Upper lobe of left lung (tissue), 6 donors: ENCODE data around the gene VTA1. TPM values are rescaled to one million over a fixed set of nuclear protein-coding genes. Genes with fewer than 3 reads are reported as not detected.

Experiments used
- ATAC-seq, 2 donors: fragments of 200-7000 bp; cut with Tn5 transposase; one replicate each; pipeline ENCODE4 v1.9.1; 2022; ENCODE audit warnings: mild to moderate bottlenecking in 2 of 2, moderate library complexity in 2 of 2; ENCODE audit not compliant: low FRiP score in 2 of 2
- DNase-seq, 2 donors: peaks; one replicate each; pipeline ENCODE4 v3.0.0-alpha.2; 2019 to 2020
- H3K27ac ChIP-seq, 4 donors: fragments of 200-600 bp; sonication (generic); one replicate each; pipeline ENCODE4 v1.5.1; 2016 to 2019
- H3K27me3 ChIP-seq, 4 donors: fragments of 200-600 bp; sonication (generic); one replicate each; pipeline ENCODE4 v1.5.1; 2017 to 2019
- H3K36me3 ChIP-seq, 4 donors: fragments of 200-600 bp; sonication (generic); one replicate each; pipeline ENCODE4 v1.5.1; 2016 to 2019
- H3K4me1 ChIP-seq, 4 donors: fragments of 200-600 bp; sonication (generic); one replicate each; pipeline ENCODE4 v1.5.1; 2018 to 2019
- H3K4me3 ChIP-seq, 4 donors: fragments of 200-600 bp; sonication (generic); one replicate each; pipeline ENCODE4 v1.5.1; 2017 to 2019; ENCODE audit warnings: mild to moderate bottlenecking in 2 of 4, moderate library complexity in 1 of 4
- H3K9me3 ChIP-seq, 4 donors: fragments of 200-600 bp; sonication (generic); one replicate each; pipeline ENCODE4 v1.5.1; 2018 to 2019
- EP300 ChIP-seq, 4 donors: sonication (generic); formaldehyde crosslinking; IDR thresholded peaks; one replicate each; pipeline ENCODE4 v1.5.1; 2017; ENCODE audit warnings: antibody characterized with exemption in 4 of 4, control low read depth in 2 of 4
- POLR2A ChIP-seq, 4 donors: fragments of 450-650 bp; IDR thresholded peaks; one replicate each; pipeline ENCODE4 v1.5.1; 2016 to 2017; ENCODE audit warnings: antibody characterized with exemption in 4 of 4, mild to moderate bottlenecking in 2 of 4
- POLR2AphosphoS5 ChIP-seq, 2 donors: sonication (generic); formaldehyde crosslinking; IDR thresholded peaks; one replicate each; pipeline ENCODE4 v1.5.1; 2017; ENCODE audit warnings: antibody characterized with exemption in 2 of 2
- WGBS, 2 donors: methylation state at CpG; one replicate each; pipeline ENCODE4 v1.1.5; 2017 to 2018; 5-methylcytosine and 5-hydroxymethylcytosine counted together
- total RNA-seq, 6 donors: library from RNA; depleted of rRNA in 4 of 6; stranded (reverse); fragments of >200 nt in 4 of 6; gene quantifications; one replicate each; pipeline versions ENCODE4 v1.1.0 to v1.2.1, GENCODE V29; 2016 to 2021
- TF ChIP-seq, protein P1 (sequence below), 6 experiments: fragments of 450-650 bp in 4 of 6; fragments of 200-600 bp in 2 of 6; sonication (generic) in 2 of 6; IDR thresholded peaks; one replicate each; pipeline ENCODE4 v1.5.1; 2016 to 2019; ENCODE audit warnings: antibody characterized with exemption in 6 of 6
- donor health status: DM: no; HTN: no; CAD: no; lungs with moderate emphysema.
- donor health status: DM: no; HTN: yes; CAD: no; lungs with severe emphysema.

Gene VTA1
- total RNA-seq, 6 donors from 2014 or later, result 15.8 to 36.0 (median 25.7) TPM

DNA sequence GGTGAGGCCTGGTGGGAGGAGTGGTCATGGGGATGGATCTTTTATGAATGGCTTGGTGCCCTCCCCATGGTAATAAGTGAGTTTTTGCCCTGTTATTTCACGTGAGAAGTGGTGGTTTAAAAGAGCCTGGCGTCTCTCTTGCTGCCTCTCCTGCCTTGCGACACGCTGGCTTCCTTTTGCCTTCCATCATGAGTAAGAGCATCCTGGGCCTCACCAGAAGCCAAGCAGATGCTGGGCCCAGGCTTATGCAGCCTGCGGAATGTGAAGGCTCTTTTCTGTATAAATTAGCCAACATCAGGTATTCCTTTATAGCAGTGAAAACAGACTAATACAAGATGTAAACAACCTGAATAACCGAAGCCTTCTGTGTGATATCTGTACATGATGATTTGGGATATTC is 27.6 kb downstream of the VTA1 start:
- Histone ChIP-seq H3K4me1 (no peaks in the 10 kb centered on the region), H3K36me3 (peaks cover 0 to 73% (median 22%) of the 10 kb centered on the region in 4 donors), H3K27ac (no peak overlapping the region), H3K4me3 (no peak overlapping the region), H3K27me3 (no peaks in the 10 kb centered on the region), H3K9me3 (peaks cover 0 to 10% (median 6%) of the 10 kb centered on the region in 4 donors)
- no peak for ATAC-seq
- 90 to 96% methylated on average over 6 of the region's 6 CpGs for WGBS, 2 donors
- no peak for DNase-seq
- TF ChIP-seq POLR2AphosphoS5 (IDR thresholded peaks at IDR 0.05) (no peak), POLR2A (IDR thresholded peaks at IDR 0.05) (no peak), EP300 (IDR thresholded peaks at IDR 0.05) (no peak)
- TF ChIP-seq, protein P1, sequence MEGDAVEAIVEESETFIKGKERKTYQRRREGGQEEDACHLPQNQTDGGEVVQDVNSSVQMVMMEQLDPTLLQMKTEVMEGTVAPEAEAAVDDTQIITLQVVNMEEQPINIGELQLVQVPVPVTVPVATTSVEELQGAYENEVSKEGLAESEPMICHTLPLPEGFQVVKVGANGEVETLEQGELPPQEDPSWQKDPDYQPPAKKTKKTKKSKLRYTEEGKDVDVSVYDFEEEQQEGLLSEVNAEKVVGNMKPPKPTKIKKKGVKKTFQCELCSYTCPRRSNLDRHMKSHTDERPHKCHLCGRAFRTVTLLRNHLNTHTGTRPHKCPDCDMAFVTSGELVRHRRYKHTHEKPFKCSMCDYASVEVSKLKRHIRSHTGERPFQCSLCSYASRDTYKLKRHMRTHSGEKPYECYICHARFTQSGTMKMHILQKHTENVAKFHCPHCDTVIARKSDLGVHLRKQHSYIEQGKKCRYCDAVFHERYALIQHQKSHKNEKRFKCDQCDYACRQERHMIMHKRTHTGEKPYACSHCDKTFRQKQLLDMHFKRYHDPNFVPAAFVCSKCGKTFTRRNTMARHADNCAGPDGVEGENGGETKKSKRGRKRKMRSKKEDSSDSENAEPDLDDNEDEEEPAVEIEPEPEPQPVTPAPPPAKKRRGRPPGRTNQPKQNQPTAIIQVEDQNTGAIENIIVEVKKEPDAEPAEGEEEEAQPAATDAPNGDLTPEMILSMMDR (IDR thresholded peaks at IDR 0.05), result no peak

DNA sequence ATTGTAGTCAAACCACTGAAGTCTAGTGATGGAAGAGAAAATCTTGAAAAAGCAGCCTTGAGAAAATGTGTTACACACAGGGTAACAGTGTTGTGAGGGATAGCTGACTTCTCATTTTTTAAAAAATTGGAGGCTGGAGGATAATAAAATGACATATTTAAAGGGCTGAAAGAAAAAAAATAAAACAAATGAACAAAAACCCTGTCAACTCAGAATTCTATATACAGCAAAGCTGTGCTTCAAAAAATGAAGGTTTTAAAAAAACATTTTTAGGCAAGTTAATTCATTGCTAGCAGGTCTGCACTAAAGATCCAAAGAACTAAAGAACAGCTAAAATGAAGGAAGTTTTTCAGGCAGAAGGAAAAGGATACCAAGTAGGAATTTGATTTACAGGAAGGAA is 31.1 kb downstream of the VTA1 start:
- peaks cover 0 to 38% (median 3%) of the 10 kb centered on the region in 4 donors for H3K36me3 ChIP-seq

DNA sequence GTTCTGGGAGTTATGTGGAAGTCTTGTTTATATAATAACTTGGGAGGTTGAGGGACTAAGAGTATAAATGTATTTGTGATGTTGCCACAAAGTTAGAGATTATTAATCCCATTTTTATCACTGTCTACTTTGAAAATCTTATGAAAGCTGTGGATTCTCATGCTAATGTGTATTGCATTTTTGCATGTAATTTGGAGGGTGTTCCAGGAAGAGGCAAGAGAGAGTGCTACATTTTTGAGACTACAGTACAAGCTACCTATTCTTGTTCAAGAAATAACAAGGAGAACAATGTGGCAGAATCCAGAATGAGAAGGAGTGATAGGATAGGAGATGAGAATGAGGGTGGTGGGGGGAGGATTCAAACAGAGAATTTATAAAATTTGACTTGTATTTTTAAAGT is 34.9 kb downstream of the VTA1 start:
- H3K27ac ChIP-seq, result no peak overlapping the region
- peaks cover 0 to 12% (median 4%) of the 10 kb centered on the region in 4 donors for H3K4me1 ChIP-seq
- DNase-seq (no peak), ATAC-seq (no peak)
- TF ChIP-seq POLR2AphosphoS5 (IDR thresholded peaks at IDR 0.05) (no peak), POLR2A (IDR thresholded peaks at IDR 0.05) (no peak), EP300 (IDR thresholded peaks at IDR 0.05) (no peak)
- TF ChIP-seq, protein P1 (IDR thresholded peaks at IDR 0.05), result no peak
- H3K9me3 ChIP-seq, result peaks cover 0 to 10% (median 6%) of the 10 kb centered on the region in 4 donors
- no peak overlapping the region for H3K4me3 ChIP-seq
- no peaks in the 10 kb centered on the region for H3K27me3 ChIP-seq
- peaks cover 0 to 16% (median 0%) of the 10 kb centered on the region in 4 donors for H3K36me3 ChIP-seq

More for the DNA sequence above, 31.1 kb downstream of the VTA1 start:
- Histone ChIP-seq H3K27me3 (no peaks in the 10 kb centered on the region), H3K9me3 (peaks cover 0 to 10% (median 6%) of the 10 kb centered on the region in 4 donors), H3K4me1 (no peaks in the 10 kb centered on the region), H3K4me3 (no peak overlapping the region), H3K27ac (no peak overlapping the region)
- TF ChIP-seq POLR2A (IDR thresholded peaks at IDR 0.05) (no peak), EP300 (IDR thresholded peaks at IDR 0.05) (no peak)
- TF ChIP-seq, protein P1 (IDR thresholded peaks at IDR 0.05), result no peak
- no peak for DNase-seq
- no peak for ATAC-seq

DNA sequence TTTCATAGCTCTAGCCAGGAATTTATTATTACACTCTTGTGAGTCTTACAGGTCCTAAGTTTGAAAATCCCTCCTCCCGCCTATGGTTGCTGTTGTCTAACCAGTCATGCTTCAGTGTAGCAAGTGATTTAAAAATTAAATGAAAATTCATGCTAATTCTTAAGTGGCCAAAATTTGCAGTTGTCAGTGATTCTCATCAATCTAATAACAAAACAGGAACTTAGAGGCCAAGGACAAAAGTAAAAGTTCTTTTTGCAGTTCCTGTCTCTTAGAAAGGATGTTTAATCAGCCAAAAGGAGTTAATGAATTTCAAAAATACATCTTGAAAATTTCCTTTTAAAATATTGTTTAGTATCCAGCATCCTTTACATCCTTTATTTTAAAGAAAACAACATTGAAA is 36.3 kb downstream of the VTA1 start:
- Histone ChIP-seq H3K27me3 (no peaks in the 10 kb centered on the region), H3K4me1 (peaks cover 0 to 12% (median 5%) of the 10 kb centered on the region in 4 donors), H3K27ac (no peak overlapping the region), H3K36me3 (peaks cover 0 to 3% (median 0%) of the 10 kb centered on the region in 4 donors), H3K9me3 (peaks cover 0 to 2% (median 0%) of the 10 kb centered on the region in 4 donors), H3K4me3 (no peak overlapping the region)
- DNase-seq (no peak), ATAC-seq (no peak)
- WGBS, 2 donors, result 87 to 91% methylated on average over 1 of the region's 1 CpG
- no peak for TF ChIP-seq EP300 (IDR thresholded peaks at IDR 0.05)
- TF ChIP-seq, protein P1 (IDR thresholded peaks at IDR 0.05), result no peak
- TF ChIP-seq POLR2AphosphoS5 (IDR thresholded peaks at IDR 0.05), result no peak
- no peak for TF ChIP-seq POLR2A (IDR thresholded peaks at IDR 0.05)

DNA sequence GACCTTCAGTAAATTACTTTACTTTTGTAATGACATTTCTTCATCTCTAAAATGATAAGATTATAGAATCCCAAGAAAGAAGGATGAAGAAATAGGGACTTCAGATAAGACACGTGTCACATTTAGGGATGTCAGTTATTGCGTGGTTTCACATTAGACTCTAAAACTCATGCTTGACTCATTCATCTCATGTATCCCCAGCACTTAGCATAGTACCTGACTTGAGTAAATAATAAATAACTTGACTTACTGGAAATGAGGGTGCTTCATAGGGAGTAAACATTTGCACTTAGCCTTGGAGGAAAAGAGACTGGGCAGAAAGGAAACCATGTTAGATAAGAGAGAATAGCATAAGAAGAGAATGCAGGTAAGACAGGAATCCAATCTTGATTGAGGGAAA is 37.2 kb downstream of the VTA1 start:
- Histone ChIP-seq H3K4me1 (peaks cover 0 to 12% (median 5%) of the 10 kb centered on the region in 4 donors), H3K9me3 (no peaks in the 10 kb centered on the region), H3K4me3 (no peak overlapping the region), H3K36me3 (peaks cover 0 to 2% (median 0%) of the 10 kb centered on the region in 4 donors), H3K27ac (no peak overlapping the region), H3K27me3 (no peaks in the 10 kb centered on the region)
- TF ChIP-seq EP300 (IDR thresholded peaks at IDR 0.05), result peak in 1 of 4 donors; percentile 47
- TF ChIP-seq, protein P1 (IDR thresholded peaks at IDR 0.05), result no peak
- TF ChIP-seq POLR2A (IDR thresholded peaks at IDR 0.05), result no peak
- TF ChIP-seq POLR2AphosphoS5 (IDR thresholded peaks at IDR 0.05), result peak in 1 of 2 donors; percentile 30
- DNase-seq (no peak), ATAC-seq (no peak)
- WGBS, 2 donors, result 76 to 80% methylated on average over 2 of the region's 2 CpGs
